Suppressor macrophage (primary cell): ENCODE results near the gene NDUFAB1.
"Not testable (repeated sequence)": the region's sequence is repeated elsewhere in the genome, so short reads cannot be mapped to it uniquely, and the experiment has no call there.

Source experiments
- DNase-seq, 4 experiments: peaks; one replicate each; pipeline ENCODE4 v3.0.0-alpha.2; 2020 to 2022

The NDUFAB1 gene

GRCh38 chr16:23554536-23554935 lies 41.6 kb downstream of the NDUFAB1 start:
- DNase-seq = no peak

GRCh38 chr16:23552161-23552560 lies 44.0 kb downstream of the NDUFAB1 start:
- no peak for DNase-seq

- DNase-seq = no peak
Measured at GRCh38 chr16:23549938-23550337, 46.2 kb downstream of the NDUFAB1 start.

- no peak for DNase-seq
Measured at GRCh38 chr16:23544436-23544835, 51.7 kb downstream of the NDUFAB1 start.

- not testable (repeated sequence) for DNase-seq
Measured at GRCh38 chr16:23540817-23541178, 55.3 kb downstream of the NDUFAB1 start.

- no peak for DNase-seq
Measured at GRCh38 chr16:23539984-23540816, 55.9 kb downstream of the NDUFAB1 start.

- no peak for DNase-seq
Measured at GRCh38 chr16:23538919-23539278, 57.2 kb downstream of the NDUFAB1 start.

GRCh38 chr16:23537390-23537789 lies 58.7 kb downstream of the NDUFAB1 start:
- no peak for DNase-seq

GRCh38 chr16:23535901-23536300 lies 60.2 kb downstream of the NDUFAB1 start:
- no peak for DNase-seq

GRCh38 chr16:23534868-23535860 lies 61.0 kb downstream of the NDUFAB1 start:
- no peak for DNase-seq

GRCh38 chr16:23532448-23532847 lies 63.7 kb downstream of the NDUFAB1 start:
- DNase-seq = no peak
